K562 (cell line): ENCODE results near the gene EZH1. TPM values are rescaled to one million over a fixed set of nuclear protein-coding genes. Genes with fewer than 3 reads are reported as not detected.
A peak's percentile ranks its signal among the peaks of the same experiment; 100 is the strongest.

Source experiments
- ATAC-seq: fragments of 200-7000 bp; cut with Tn5 transposase; 3 replicates; pipeline ENCODE4 v1.9.1; 2020; ENCODE audit warnings: moderate library complexity
- BruUV-seq: library from RNA; stranded (reverse); fragments of 400-500 nt; replicated peaks from 2 replicates; lab custom pipeline; 2021; lab: Mats Ljungman, UMichigan
- CTCF ChIA-PET: fragments of 300-600 bp; formaldehyde crosslinking; extraction: SDS; loops from one replicate; lab custom pipeline; 2021; ENCODE audit warnings: low intra/inter-chr PET ratio; lab: Yijun Ruan, JAX
- POLR2A ChIA-PET: fragments of 300-600, 350-650 bp; sonication (Branson Sonifier 250); formaldehyde crosslinking; extraction: SDS; loops from one replicate; lab custom pipeline; 2021; ENCODE audit warnings: antibody characterized with exemption, inconsistent platforms; lab: Yijun Ruan, JAX
- DNase-seq, 4 experiments: peaks; one replicate each; pipeline versions ENCODE4 v3.0.0 to v3.0.0-alpha.2; 2011 to 2018; ENCODE audit warnings: low spot score in 3 of 4, mixed read lengths in 3 of 4; ENCODE audit errors: extremely low read depth in 1 of 4
- FAIRE-seq: peaks from 2 replicates; lab custom pipeline; 2011; peaks lifted over from hg19 to GRCh38; lab: Jason Lieb, UNC
- H2AFZ ChIP-seq: 2 replicates; pipeline ENCODE4 v1.6.0; 2011; ENCODE audit warnings: low read depth, low read length, control low read depth, inconsistent platforms
- H3K27ac ChIP-seq: fragments of 200-600 bp; 3 replicates; pipeline ENCODE4 v1.8.0; 2011; ENCODE audit warnings: low read depth, mild to moderate bottlenecking, control low read depth, inconsistent platforms, low read length, moderate library complexity, mixed read lengths; ENCODE audit errors: extremely low read depth
- H3K27me3 ChIP-seq, 2 experiments: fragments of 300-600 bp in 1 of 2; 2 replicates in 1 of 2; 3 replicates in 1 of 2; pipeline versions ENCODE4 v1.6.0 to v1.8.0; 2011; ENCODE audit warnings: inconsistent platforms in 2 of 2, low read length in 2 of 2, mild to moderate bottlenecking in 1 of 2, mixed read lengths in 1 of 2, moderate library complexity in 1 of 2; ENCODE audit not compliant: control insufficient read depth in 2 of 2, insufficient read depth in 2 of 2
- H3K36me3 ChIP-seq: fragments of 300-600 bp; 3 replicates; pipeline ENCODE4 v1.8.0; 2011; ENCODE audit warnings: mild to moderate bottlenecking, low read length, inconsistent platforms; ENCODE audit not compliant: control insufficient read depth, insufficient read depth
- H3K4me1 ChIP-seq, 2 experiments: fragments of 200-600 bp in 1 of 2; replicated peaks in 1 of 2; 2 replicates in 1 of 2; 3 replicates in 1 of 2; pipeline versions ENCODE4 v1.5.1 to v1.8.0; 2011; ENCODE audit warnings: inconsistent platforms in 2 of 2, low read length in 2 of 2, mild to moderate bottlenecking in 1 of 2, mixed read lengths in 1 of 2, moderate library complexity in 1 of 2; ENCODE audit not compliant: control insufficient read depth in 2 of 2, insufficient read depth in 2 of 2
- H3K4me2 ChIP-seq: 2 replicates; pipeline ENCODE4 v1.6.1; 2011; ENCODE audit warnings: low read length, control low read depth, inconsistent platforms, mixed read lengths; ENCODE audit not compliant: insufficient read depth
- H3K4me3 ChIP-seq: fragments of 200-600 bp; sonication (generic), shearing (Covaris generic); 2 replicates; pipeline ENCODE4 v1.5.1; 2016; ENCODE audit warnings: control low read depth, inconsistent platforms
- H3K79me2 ChIP-seq: fragments of 200-600 bp; 3 replicates; pipeline ENCODE4 v1.8.0; 2011; ENCODE audit warnings: low read length, inconsistent platforms; ENCODE audit not compliant: control insufficient read depth, insufficient read depth
- H3K9ac ChIP-seq, 2 experiments: 2 replicates each; pipeline versions ENCODE4 v1.6.0 to v1.6.1; 2011; ENCODE audit warnings: low read depth in 2 of 2, low read length in 2 of 2, control low read depth in 1 of 2, inconsistent platforms in 1 of 2, mild to moderate bottlenecking in 1 of 2, mixed read lengths in 1 of 2; ENCODE audit not compliant: insufficient read depth in 1 of 2
- H3K9me1 ChIP-seq: one replicate; pipeline ENCODE4 v1.6.0; 2011; ENCODE audit warnings: inconsistent platforms, mild to moderate bottlenecking, low read length, moderate library complexity; ENCODE audit not compliant: control insufficient read depth, insufficient read depth
- H3K9me3 ChIP-seq: replicated peaks from 2 replicates; pipeline ENCODE4 v1.5.1; 2011; ENCODE audit warnings: low read depth, low read length, inconsistent platforms; ENCODE audit not compliant: control insufficient read depth, insufficient read depth
- H4K20me1 ChIP-seq: replicated peaks from 2 replicates; pipeline ENCODE4 v1.6.1; 2011; ENCODE audit warnings: low read length, inconsistent platforms, mixed read lengths; ENCODE audit not compliant: control insufficient read depth, insufficient read depth
- ARNT ChIP-seq, 2 experiments: fragments of 450-650 bp; IDR thresholded peaks; 2 replicates each; pipeline ENCODE4 v1.6.1; 2016; ENCODE audit warnings: mild to moderate bottlenecking in 1 of 2
- ATF7 ChIP-seq: fragments of 450-650 bp; IDR thresholded peaks from 2 replicates; pipeline ENCODE4 v1.7.1; 2014; ENCODE audit warnings: mild to moderate bottlenecking, moderate library complexity
- NFE2 ChIP-seq: IDR thresholded peaks from 2 replicates; pipeline ENCODE4 v1.6.1; 2014; ENCODE audit warnings: antibody characterized with exemption, low read depth
- NR4A1 ChIP-seq, 2 experiments: fragments of 250-450 bp in 1 of 2; fragments of 450-650 bp in 1 of 2; sonication (Bioruptor Pico) in 1 of 2; IDR thresholded peaks; 2 replicates each; pipeline versions ENCODE4 v1.4.0 to v1.6.1; 2016 to 2020; ENCODE audit warnings: mild to moderate bottlenecking in 2 of 2, missing compliant biosample characterization in 1 of 2, missing genetic modification characterization in 1 of 2, moderate library complexity in 1 of 2
- PKNOX1 ChIP-seq: fragments of 450-650 bp; IDR thresholded peaks from 2 replicates; pipeline ENCODE4 v1.6.1; 2016
- SIN3B ChIP-seq: fragments of 450-650 bp; IDR thresholded peaks from 2 replicates; pipeline ENCODE4 v1.6.1; 2017; ENCODE audit warnings: low read depth, mild to moderate bottlenecking, moderate library complexity
- SMARCC2 ChIP-seq: fragments of 450-650 bp; IDR thresholded peaks from 2 replicates; pipeline ENCODE4 v1.6.1; 2017; ENCODE audit warnings: antibody characterized with exemption, moderate library complexity, mild to moderate bottlenecking, low read depth
- ZNF551 ChIP-seq: fragments of 250-450 bp; sonication (Bioruptor Pico); IDR thresholded peaks from 2 replicates; pipeline ENCODE4 v1.5.0; 2021; ENCODE audit warnings: mild to moderate bottlenecking, moderate library complexity
- WGBS: fragments of 100-300 bp; shearing (Covaris generic); methylation state at CpG from one replicate; pipeline ENCODE4 v1.1.6; 2016; ENCODE audit warnings: low coverage, mixed read lengths; ENCODE audit not compliant: insufficient coverage; ENCODE audit errors: missing lambda C conversion rate; 5-methylcytosine and 5-hydroxymethylcytosine counted together
- in situ Hi-C: fragments of 300-500 bp; cut with MboI; formaldehyde crosslinking; loops from 4 replicates; pipeline ENCODE4 v1.15.0; 2018; ENCODE audit warnings: inconsistent platforms, mixed read lengths
- intact Hi-C: fragments of 100-400 bp; cut with micrococcal nuclease; formaldehyde crosslinking; loops from 2 replicates; pipeline ENCODE4 v1.14.2; 2022
- polyA plus RNA-seq, 8 experiments: library from polyadenylated mRNA; depleted of rRNA in 4 of 8; stranded (reverse) in 5 of 8; unstranded in 3 of 8; fragments of >200 nt; fragmentation: Nextera tagmentation in 2 of 8; fragmentation: Illumina TruSeq in 1 of 8; extraction: Ambion mirVana in 2 of 8; extraction: Trizol in 1 of 8; gene quantifications; 2 replicates each; pipeline versions ENCODE4 v1.2.1 to v1.2.3, GENCODE V29; 2011 to 2014; ENCODE audit warnings: inconsistent platforms in 1 of 8, missing spikeins in 1 of 8
- total RNA-seq, 7 experiments: library from RNA; depleted of rRNA in 6 of 7; stranded (reverse); fragments of >200 nt in 6 of 7; fragmentation: Illumina TruSeq in 2 of 7; extraction: Trizol in 2 of 7; gene quantifications; 2 replicates each; pipeline versions ENCODE4 v1.2.1 to v1.2.3, GENCODE V29; 2011 to 2021; ENCODE audit warnings: low replicate concordance in 1 of 7
- TF ChIP-seq, protein P1 (sequence below), 2 experiments: fragments of 450-650 bp; IDR thresholded peaks; 2 replicates each; pipeline ENCODE4 v1.6.1; 2018; ENCODE audit warnings: mild to moderate bottlenecking in 2 of 2, low read depth in 1 of 2; ENCODE audit not compliant: partially characterized antibody in 2 of 2
- TF ChIP-seq, protein P2 (sequence below): fragments of 450-650 bp; formaldehyde crosslinking; IDR thresholded peaks from 2 replicates; pipeline ENCODE4 v1.4.0; 2020; ENCODE audit warnings: mild to moderate bottlenecking, moderate library complexity
- TF ChIP-seq, protein P3 (sequence below): sonication (generic); IDR thresholded peaks from 2 replicates; pipeline ENCODE4 v1.6.1; 2016

Gene EZH1
- total and polyA plus RNA-seq, 9 of the 15 experiments (the other 6 are each of a cell fraction or from before 2014, with no cell fraction given), result 8.6 to 40.8 (median 22.9) TPM

DNA sequence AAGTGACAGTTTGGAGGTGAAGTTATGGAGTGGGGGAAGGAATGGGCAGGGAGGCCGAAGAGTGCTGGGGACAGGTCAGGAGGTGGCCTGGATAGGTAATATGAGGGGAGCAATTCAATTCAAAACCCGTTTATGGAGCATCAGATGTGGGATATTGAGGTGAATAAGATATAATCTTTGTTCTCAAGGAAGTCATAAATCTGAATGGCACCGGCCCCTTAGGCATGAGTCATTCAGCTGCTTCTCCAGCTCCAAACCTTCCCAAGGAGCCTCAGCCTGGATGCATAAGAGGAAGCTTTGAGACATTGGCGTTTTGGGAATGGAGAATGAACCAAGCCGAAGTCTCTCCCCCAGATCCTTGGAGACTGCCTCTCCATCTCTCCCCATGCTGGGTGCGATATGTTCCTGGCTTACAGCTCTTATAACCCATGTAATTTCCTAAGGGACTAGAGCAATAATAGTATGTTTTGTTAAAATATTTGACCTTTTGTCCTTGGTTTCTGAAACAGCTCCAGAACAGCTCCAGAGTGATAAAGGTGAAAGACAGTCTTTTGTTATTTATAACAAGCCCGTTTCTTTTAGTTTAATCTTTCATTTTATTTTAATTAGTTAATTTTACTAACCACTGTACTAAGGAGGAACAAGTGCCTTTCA is 84.0 kb downstream of the EZH1 start:
- Histone ChIP-seq H3K9me1 (no peaks in the 10 kb centered on the region), H3K79me2 (no peaks in the 10 kb centered on the region), H4K20me1 (no peaks in the 10 kb centered on the region), H2AFZ (peak overlapping the region; percentile 25), H3K36me3 (no peaks in the 10 kb centered on the region), H3K4me3 (no peak overlapping the region), H3K4me2 (peak overlapping the region; percentile 46; the same call in 1 of the 2 replicates), H3K27ac (peak overlapping the region; percentile 44; the same call in 1 of the 3 replicates), H3K4me1 (peaks cover 14 to 20% of the 10 kb centered on the region in 2 experiments), H3K9ac (peak overlapping the region; percentile 15 to 31; a peak in 2 of 4 replicates), H3K9me3 (no peaks in the 10 kb centered on the region), H3K27me3 (no peaks in the 10 kb centered on the region)
- FAIRE-seq, result peak; percentile 46
- in situ Hi-C loops, result no loop called here
- intact Hi-C loops, result no loop called here
- no TSS peak for BruUV-seq
- 15% methylated on average over 7 of the region's 7 CpGs for WGBS
- peak in 2 of 4 experiments; percentile 63 to 67 for DNase-seq
- CTCF ChIA-PET, result interaction anchor here (0.5 kb wide), 1 partner anchor 15 kb away, joined by 3 read pairs; no protein-coding TSS in a partner anchor
- POLR2A ChIA-PET, result interaction anchor here (0.7 to 1.5 kb wide), 7 partner anchors 9 to 96 kb away, joined by 3 to 7 read pairs (median 5); no protein-coding TSS in a partner anchor
- peak; percentile 71 for ATAC-seq
- no peak for TF ChIP-seq NR4A1 (CRISPR knock-in tag; IDR thresholded peaks at IDR 0.05)
- no peak for TF ChIP-seq NR4A1 (tag; IDR thresholded peaks at IDR 0.05)
- TF ChIP-seq, protein P1, sequence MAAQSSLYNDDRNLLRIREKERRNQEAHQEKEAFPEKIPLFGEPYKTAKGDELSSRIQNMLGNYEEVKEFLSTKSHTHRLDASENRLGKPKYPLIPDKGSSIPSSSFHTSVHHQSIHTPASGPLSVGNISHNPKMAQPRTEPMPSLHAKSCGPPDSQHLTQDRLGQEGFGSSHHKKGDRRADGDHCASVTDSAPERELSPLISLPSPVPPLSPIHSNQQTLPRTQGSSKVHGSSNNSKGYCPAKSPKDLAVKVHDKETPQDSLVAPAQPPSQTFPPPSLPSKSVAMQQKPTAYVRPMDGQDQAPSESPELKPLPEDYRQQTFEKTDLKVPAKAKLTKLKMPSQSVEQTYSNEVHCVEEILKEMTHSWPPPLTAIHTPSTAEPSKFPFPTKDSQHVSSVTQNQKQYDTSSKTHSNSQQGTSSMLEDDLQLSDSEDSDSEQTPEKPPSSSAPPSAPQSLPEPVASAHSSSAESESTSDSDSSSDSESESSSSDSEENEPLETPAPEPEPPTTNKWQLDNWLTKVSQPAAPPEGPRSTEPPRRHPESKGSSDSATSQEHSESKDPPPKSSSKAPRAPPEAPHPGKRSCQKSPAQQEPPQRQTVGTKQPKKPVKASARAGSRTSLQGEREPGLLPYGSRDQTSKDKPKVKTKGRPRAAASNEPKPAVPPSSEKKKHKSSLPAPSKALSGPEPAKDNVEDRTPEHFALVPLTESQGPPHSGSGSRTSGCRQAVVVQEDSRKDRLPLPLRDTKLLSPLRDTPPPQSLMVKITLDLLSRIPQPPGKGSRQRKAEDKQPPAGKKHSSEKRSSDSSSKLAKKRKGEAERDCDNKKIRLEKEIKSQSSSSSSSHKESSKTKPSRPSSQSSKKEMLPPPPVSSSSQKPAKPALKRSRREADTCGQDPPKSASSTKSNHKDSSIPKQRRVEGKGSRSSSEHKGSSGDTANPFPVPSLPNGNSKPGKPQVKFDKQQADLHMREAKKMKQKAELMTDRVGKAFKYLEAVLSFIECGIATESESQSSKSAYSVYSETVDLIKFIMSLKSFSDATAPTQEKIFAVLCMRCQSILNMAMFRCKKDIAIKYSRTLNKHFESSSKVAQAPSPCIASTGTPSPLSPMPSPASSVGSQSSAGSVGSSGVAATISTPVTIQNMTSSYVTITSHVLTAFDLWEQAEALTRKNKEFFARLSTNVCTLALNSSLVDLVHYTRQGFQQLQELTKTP (IDR thresholded peaks at IDR 0.05; ENCODE audit: low read depth in 1 of 2, partially characterized antibody in 2 of 2), result peak in 1 of 2 experiments; percentile 52
- TF ChIP-seq SMARCC2, result peak; percentile 82
- TF ChIP-seq SIN3B, result no peak
- TF ChIP-seq ATF7, result peak; percentile 72
- TF ChIP-seq ARNT (IDR thresholded peaks at IDR 0.05), result peak in 1 of 2 experiments; percentile 60; a peak in 1 of 4 replicates
- TF ChIP-seq NFE2, result peak; percentile 46; the same call in 1 of the 2 replicates
- TF ChIP-seq, protein P2, sequence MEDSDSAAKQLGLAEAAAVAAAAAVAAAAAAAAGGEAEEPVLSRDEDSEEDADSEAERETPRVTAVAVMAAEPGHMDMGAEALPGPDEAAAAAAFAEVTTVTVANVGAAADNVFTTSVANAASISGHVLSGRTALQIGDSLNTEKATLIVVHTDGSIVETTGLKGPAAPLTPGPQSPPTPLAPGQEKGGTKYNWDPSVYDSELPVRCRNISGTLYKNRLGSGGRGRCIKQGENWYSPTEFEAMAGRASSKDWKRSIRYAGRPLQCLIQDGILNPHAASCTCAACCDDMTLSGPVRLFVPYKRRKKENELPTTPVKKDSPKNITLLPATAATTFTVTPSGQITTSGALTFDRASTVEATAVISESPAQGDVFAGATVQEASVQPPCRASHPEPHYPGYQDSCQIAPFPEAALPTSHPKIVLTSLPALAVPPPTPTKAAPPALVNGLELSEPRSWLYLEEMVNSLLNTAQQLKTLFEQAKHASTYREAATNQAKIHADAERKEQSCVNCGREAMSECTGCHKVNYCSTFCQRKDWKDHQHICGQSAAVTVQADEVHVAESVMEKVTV (CRISPR knock-in tag), result no peak
- TF ChIP-seq, protein P3, sequence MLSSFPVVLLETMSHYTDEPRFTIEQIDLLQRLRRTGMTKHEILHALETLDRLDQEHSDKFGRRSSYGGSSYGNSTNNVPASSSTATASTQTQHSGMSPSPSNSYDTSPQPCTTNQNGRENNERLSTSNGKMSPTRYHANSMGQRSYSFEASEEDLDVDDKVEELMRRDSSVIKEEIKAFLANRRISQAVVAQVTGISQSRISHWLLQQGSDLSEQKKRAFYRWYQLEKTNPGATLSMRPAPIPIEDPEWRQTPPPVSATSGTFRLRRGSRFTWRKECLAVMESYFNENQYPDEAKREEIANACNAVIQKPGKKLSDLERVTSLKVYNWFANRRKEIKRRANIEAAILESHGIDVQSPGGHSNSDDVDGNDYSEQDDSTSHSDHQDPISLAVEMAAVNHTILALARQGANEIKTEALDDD, result peak; percentile 67
- TF ChIP-seq PKNOX1, result peak; percentile 93
- TF ChIP-seq ZNF551, result no peak
